ENCODE results near the gene RBBP4. TPM values are rescaled to one million over a fixed set of nuclear protein-coding genes. Genes with fewer than 3 reads are reported as not detected.
"Not testable (repeated sequence)": the region's sequence is repeated elsewhere in the genome, so short reads cannot be mapped to it uniquely, and the experiment has no call there.

RBBP4 gene
- total RNA-seq, 4 donors from 2014 or later, result 85.4 to 113 (median 93.2) TPM

DNA sequence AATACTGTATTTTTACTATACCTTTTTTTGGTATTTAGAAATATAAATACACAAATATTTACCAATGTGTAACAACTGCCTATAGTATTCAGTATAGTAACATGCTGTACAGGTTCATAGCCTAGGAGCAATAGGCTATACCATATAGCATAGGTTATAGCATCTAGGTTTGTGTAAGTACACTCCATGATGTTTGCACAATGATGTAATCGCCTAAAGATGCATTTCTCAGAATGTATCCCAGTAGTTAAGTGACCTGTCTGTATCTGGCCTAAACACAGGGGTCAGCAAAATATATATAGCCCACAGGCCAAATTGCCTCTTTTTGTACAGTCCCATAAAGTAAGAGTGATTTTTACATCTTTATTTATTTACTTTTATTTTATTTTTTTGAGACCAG, 24.8 kb upstream of the RBBP4 start:
- DNase-seq (ENCODE audit: low spot score) (no peak), ATAC-seq (ENCODE audit: low FRiP score) (no peak)
- TF ChIP-seq, protein P1, sequence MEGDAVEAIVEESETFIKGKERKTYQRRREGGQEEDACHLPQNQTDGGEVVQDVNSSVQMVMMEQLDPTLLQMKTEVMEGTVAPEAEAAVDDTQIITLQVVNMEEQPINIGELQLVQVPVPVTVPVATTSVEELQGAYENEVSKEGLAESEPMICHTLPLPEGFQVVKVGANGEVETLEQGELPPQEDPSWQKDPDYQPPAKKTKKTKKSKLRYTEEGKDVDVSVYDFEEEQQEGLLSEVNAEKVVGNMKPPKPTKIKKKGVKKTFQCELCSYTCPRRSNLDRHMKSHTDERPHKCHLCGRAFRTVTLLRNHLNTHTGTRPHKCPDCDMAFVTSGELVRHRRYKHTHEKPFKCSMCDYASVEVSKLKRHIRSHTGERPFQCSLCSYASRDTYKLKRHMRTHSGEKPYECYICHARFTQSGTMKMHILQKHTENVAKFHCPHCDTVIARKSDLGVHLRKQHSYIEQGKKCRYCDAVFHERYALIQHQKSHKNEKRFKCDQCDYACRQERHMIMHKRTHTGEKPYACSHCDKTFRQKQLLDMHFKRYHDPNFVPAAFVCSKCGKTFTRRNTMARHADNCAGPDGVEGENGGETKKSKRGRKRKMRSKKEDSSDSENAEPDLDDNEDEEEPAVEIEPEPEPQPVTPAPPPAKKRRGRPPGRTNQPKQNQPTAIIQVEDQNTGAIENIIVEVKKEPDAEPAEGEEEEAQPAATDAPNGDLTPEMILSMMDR (IDR thresholded peaks at IDR 0.05), result no peak

- no peak for ATAC-seq (ENCODE audit: low FRiP score)
- TF ChIP-seq, protein P1 (IDR thresholded peaks at IDR 0.05), result no peak
- DNase-seq (ENCODE audit: low spot score), result no peak
These were observed 23.3 kb upstream of the RBBP4 start for GRCh38 chr1:32627596-32628162.

- not testable (repeated sequence) for ATAC-seq (ENCODE audit: low FRiP score); DNase-seq (ENCODE audit: low spot score)
These were observed 20.8 kb upstream of the RBBP4 start for GRCh38 chr1:32630173-32630572.

- TF ChIP-seq, protein P1 (IDR thresholded peaks at IDR 0.05), result no peak
- DNase-seq (ENCODE audit: low spot score), result no peak
- no peak for ATAC-seq (ENCODE audit: low FRiP score)
These were observed 18.2 kb upstream of the RBBP4 start for GRCh38 chr1:32632829-32633228.

GRCh38 chr1:32635508-32636277, 15.3 kb upstream of the RBBP4 start:
- TF ChIP-seq, protein P1 (IDR thresholded peaks at IDR 0.05), result no peak
- no peak for DNase-seq (ENCODE audit: low spot score)
- no peak for ATAC-seq (ENCODE audit: low FRiP score)

DNA sequence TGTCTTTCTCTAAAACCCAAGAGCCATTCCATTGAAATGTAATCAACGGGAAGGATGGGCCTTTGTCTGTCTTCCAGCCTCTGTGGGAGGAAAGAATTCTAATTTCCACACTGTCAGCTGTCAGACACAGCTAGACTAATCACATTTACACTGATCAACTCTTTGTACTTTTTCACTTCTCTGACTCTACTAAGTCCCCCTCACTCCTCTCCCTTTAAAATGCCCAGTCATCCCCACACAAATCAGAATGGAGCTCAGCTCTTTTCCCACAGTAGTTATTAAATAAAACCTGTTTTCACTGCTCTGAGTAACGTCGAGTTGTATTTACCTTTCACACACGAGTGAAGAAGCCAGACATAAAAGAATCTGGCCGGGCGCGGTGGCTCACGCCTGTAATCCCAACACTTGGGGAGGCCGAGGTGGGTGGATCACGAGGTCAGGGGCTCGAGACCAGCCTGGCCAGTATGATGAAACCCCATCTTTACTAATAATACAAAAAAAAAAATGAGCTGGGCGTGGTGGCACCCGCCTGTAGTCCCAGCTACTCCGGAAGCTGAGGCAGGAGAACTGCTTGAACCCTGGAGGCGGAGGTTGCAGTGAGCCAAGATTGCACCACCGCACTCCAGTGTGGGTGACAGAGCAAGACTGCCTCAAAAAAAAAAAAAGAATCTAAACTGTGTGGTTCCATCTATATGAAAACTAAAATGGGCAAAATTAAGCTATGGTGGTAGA, 13.9 kb upstream of the RBBP4 start:
- ATAC-seq (ENCODE audit: low FRiP score), result no peak
- TF ChIP-seq, protein P1 (IDR thresholded peaks at IDR 0.05), result no peak
- no peak for DNase-seq (ENCODE audit: low spot score)

GRCh38 chr1:32639489-32640075, 11.4 kb upstream of the RBBP4 start:
- ATAC-seq (ENCODE audit: low FRiP score) (no peak), DNase-seq (ENCODE audit: low spot score) (no peak)
- TF ChIP-seq, protein P1 (IDR thresholded peaks at IDR 0.05), result no peak

GRCh38 chr1:32642292-32642827, 8.6 kb upstream of the RBBP4 start:
- DNase-seq (ENCODE audit: low spot score); ATAC-seq (ENCODE audit: low FRiP score): not testable (repeated sequence)
